A673 (cell line): ENCODE measurements around the gene ATG3.

Experiments
- EZH2 ChIP-seq: fragments of 200-600 bp; sonication (generic); IDR thresholded peaks from 2 replicates; pipeline ENCODE4 v1.6.1; 2017; ENCODE audit warnings: borderline replicate concordance, low read depth, mild to moderate bottlenecking, mixed read lengths, antibody characterized with exemption, low read length; ENCODE audit not compliant: poor library complexity, severe bottlenecking
- TF ChIP-seq, protein P1 (sequence below): fragments of 300-800, 200-600 bp; sonication (generic); conservative IDR thresholded peaks from 2 replicates; pipeline ENCODE4 v1.5.1; 2017; ENCODE audit warnings: low read depth, mild to moderate bottlenecking, antibody characterized with exemption, low read length, moderate library complexity, mixed read lengths

DNA sequence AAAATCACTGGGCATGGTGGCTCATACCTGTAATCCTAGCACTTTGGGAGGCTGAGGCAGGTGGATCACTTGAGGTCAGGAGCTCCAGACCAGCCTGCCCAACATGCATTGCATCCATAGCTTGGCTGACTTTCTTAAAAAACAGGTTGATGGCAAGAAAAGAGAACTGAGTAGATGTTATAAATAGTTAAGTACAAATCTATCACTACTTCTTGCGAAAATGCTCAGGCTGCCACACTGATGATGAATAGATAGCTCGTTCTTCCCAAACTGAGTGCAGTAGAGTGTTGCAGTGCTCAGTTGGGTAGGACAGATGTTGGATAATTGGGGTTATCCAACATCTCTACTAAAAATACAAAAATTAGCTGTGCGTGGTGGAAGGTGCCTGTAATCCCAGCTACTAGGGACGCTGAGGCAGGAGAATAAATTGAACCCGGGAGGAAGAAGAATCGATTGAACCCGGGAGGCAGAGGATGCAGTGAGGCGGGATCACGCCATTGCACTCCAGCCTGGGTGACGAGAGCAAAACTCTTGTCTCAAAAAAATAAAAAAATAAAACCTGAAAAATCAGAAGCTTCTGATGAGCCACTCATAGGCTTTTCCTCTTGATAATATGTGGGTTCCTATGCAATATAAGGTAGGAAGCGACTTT is 63.7 kb downstream of the ATG3 start:
- TF ChIP-seq, protein P1, sequence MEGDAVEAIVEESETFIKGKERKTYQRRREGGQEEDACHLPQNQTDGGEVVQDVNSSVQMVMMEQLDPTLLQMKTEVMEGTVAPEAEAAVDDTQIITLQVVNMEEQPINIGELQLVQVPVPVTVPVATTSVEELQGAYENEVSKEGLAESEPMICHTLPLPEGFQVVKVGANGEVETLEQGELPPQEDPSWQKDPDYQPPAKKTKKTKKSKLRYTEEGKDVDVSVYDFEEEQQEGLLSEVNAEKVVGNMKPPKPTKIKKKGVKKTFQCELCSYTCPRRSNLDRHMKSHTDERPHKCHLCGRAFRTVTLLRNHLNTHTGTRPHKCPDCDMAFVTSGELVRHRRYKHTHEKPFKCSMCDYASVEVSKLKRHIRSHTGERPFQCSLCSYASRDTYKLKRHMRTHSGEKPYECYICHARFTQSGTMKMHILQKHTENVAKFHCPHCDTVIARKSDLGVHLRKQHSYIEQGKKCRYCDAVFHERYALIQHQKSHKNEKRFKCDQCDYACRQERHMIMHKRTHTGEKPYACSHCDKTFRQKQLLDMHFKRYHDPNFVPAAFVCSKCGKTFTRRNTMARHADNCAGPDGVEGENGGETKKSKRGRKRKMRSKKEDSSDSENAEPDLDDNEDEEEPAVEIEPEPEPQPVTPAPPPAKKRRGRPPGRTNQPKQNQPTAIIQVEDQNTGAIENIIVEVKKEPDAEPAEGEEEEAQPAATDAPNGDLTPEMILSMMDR, result no peak
- no peak for TF ChIP-seq EZH2
